ENCODE results near the gene DACT3. TPM values are rescaled to one million over a fixed set of nuclear protein-coding genes. Genes with fewer than 3 reads are reported as not detected.

Gene DACT3
- total RNA-seq, 1 experiment from 2014 or later, result 1.0 TPM

DNA sequence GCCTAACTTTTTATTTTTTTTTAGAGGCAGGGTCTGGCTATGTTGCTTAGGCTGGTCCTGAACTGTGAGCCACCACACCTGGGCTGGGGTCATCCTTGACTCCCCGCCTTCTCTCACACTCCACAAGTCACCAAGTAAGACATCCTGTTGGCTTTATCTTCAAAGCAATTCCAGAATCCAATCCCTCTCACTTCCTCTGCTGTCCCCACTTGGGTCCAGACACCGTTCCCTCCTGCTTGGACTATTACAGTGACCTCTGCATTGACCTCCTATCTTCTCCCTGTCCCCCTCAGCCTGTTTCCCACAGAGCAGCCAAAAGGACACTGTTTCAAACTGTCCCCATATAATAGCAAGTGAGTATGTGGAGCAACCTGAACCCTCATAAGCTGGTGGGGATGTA, 20.3 kb downstream of the DACT3 start:
- BruUV-seq (replicated peaks), result no TSS peak
- H3K27ac ChIP-seq (ENCODE audit: low read length), result no peak overlapping the region
- TF ChIP-seq TCF7L2 (IDR thresholded peaks at IDR 0.05; ENCODE audit: low read depth, low read length) (no peak), SIN3A (IDR thresholded peaks at IDR 0.05; ENCODE audit: borderline replicate concordance, insufficient read depth, low read depth, low read length) (no peak), POLR2AphosphoS5 (IDR thresholded peaks at IDR 0.05; ENCODE audit: low read depth, low read length) (no peak)
- TF ChIP-seq, protein P1, sequence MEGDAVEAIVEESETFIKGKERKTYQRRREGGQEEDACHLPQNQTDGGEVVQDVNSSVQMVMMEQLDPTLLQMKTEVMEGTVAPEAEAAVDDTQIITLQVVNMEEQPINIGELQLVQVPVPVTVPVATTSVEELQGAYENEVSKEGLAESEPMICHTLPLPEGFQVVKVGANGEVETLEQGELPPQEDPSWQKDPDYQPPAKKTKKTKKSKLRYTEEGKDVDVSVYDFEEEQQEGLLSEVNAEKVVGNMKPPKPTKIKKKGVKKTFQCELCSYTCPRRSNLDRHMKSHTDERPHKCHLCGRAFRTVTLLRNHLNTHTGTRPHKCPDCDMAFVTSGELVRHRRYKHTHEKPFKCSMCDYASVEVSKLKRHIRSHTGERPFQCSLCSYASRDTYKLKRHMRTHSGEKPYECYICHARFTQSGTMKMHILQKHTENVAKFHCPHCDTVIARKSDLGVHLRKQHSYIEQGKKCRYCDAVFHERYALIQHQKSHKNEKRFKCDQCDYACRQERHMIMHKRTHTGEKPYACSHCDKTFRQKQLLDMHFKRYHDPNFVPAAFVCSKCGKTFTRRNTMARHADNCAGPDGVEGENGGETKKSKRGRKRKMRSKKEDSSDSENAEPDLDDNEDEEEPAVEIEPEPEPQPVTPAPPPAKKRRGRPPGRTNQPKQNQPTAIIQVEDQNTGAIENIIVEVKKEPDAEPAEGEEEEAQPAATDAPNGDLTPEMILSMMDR (IDR thresholded peaks at IDR 0.05), result no peak
- no peaks in the 10 kb centered on the region for H3K9me3 ChIP-seq (ENCODE audit: control insufficient read depth, insufficient read depth, low read depth, low read length)
- no peak for DNase-seq (ENCODE audit: low read depth, low spot score)
- ChIA-PET CTCF (interaction anchor here (0.7 kb wide), 1 partner anchor 32 kb away, joined by 8 read pairs; no protein-coding TSS in a partner anchor), POLR2A (no interaction called here)
- no peaks in the 10 kb centered on the region for H3K27me3 ChIP-seq (ENCODE audit: control insufficient read depth, insufficient read depth, low read length)
- in situ Hi-C loops (cut with HindIII; ENCODE audit: low pct_unique_long_range_greater_than_20kb, low sequenced_read_pairs), result no loop called here
- intact Hi-C loops (cut with micrococcal nuclease; ENCODE audit: unreplicated experiment), result no loop called here
- no peak for ATAC-seq
- H3K4me3 ChIP-seq (ENCODE audit: low read depth in 2 of 2, low read length in 2 of 2), result no peak overlapping the region
- no peaks in the 10 kb centered on the region for H3K36me3 ChIP-seq (ENCODE audit: control insufficient read depth, insufficient read depth, low read length)
- no peaks in the 10 kb centered on the region; the same call in 1 of the 2 replicates for H3K4me1 ChIP-seq (ENCODE audit: control insufficient read depth, insufficient read depth, low read length)

DNA sequence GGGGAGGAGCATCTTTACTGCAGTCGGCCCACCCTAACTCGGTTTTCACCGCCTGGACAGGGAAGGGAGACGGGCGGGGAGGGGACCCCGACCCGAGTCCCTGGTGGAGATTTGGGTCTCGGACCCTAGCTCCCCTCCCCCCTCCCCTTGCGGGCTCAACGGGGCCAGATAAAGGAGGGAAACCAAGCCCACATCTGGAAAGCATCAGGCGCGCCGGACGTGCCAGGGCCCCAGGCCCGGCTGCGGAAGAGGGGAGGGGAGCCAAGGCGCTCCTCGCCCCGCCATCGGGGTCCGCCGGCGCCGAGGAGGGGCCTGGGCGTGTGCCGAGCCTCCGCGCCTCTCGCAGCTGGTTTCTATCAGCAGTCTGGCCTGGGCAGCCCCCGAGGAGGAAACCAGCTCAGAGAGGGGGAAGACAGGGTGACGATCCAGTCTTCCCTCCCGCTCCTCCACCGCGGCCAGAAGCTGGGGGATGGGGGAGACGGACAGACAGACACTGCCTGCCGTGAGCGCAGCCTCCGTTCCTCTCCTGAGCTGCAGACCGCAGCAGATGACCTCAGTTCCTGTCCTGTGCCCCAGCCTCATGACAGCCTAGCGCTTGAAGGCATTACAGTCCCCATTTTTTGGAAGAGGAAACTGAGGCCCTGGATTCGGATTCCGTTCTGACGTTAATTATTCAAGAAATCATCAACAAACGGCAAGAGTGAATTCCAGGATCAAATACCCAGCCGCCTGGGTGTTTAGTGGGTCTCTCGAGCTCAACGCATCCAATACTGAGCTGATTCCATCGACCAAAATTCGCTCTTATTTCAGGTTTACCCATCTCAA, 21.4 kb downstream of the DACT3 start:
- CTCF ChIA-PET, result interaction anchor here (0.6 kb wide), 1 partner anchor 9 kb away, joined by 3 read pairs; no protein-coding TSS in a partner anchor
- Histone ChIP-seq H3K27ac (ENCODE audit: low read length) (no peak overlapping the region), H3K9me3 (ENCODE audit: control insufficient read depth, insufficient read depth, low read depth, low read length) (no peaks in the 10 kb centered on the region), H3K4me1 (ENCODE audit: control insufficient read depth, insufficient read depth, low read length) (no peaks in the 10 kb centered on the region; the same call in 1 of the 2 replicates), H3K36me3 (ENCODE audit: control insufficient read depth, insufficient read depth, low read length) (no peaks in the 10 kb centered on the region), H3K4me3 (ENCODE audit: low read depth in 2 of 2, low read length in 2 of 2) (peak overlapping the region; percentile 50 to 60), H3K27me3 (ENCODE audit: control insufficient read depth, insufficient read depth, low read length) (no peaks in the 10 kb centered on the region)
- intact Hi-C loops (cut with micrococcal nuclease; ENCODE audit: unreplicated experiment) (no loop called here), in situ Hi-C loops (cut with HindIII; ENCODE audit: low pct_unique_long_range_greater_than_20kb, low sequenced_read_pairs) (no loop called here)
- POLR2A ChIA-PET, result no interaction called here
- no peak for ATAC-seq
- BruUV-seq (replicated peaks), result no TSS peak
- DNase-seq (ENCODE audit: low read depth, low spot score), result no peak
- TF ChIP-seq POLR2AphosphoS5 (IDR thresholded peaks at IDR 0.05; ENCODE audit: low read depth, low read length) (no peak), TCF7L2 (IDR thresholded peaks at IDR 0.05; ENCODE audit: low read depth, low read length) (no peak), SIN3A (IDR thresholded peaks at IDR 0.05; ENCODE audit: borderline replicate concordance, insufficient read depth, low read depth, low read length) (no peak)
- TF ChIP-seq, protein P2, sequence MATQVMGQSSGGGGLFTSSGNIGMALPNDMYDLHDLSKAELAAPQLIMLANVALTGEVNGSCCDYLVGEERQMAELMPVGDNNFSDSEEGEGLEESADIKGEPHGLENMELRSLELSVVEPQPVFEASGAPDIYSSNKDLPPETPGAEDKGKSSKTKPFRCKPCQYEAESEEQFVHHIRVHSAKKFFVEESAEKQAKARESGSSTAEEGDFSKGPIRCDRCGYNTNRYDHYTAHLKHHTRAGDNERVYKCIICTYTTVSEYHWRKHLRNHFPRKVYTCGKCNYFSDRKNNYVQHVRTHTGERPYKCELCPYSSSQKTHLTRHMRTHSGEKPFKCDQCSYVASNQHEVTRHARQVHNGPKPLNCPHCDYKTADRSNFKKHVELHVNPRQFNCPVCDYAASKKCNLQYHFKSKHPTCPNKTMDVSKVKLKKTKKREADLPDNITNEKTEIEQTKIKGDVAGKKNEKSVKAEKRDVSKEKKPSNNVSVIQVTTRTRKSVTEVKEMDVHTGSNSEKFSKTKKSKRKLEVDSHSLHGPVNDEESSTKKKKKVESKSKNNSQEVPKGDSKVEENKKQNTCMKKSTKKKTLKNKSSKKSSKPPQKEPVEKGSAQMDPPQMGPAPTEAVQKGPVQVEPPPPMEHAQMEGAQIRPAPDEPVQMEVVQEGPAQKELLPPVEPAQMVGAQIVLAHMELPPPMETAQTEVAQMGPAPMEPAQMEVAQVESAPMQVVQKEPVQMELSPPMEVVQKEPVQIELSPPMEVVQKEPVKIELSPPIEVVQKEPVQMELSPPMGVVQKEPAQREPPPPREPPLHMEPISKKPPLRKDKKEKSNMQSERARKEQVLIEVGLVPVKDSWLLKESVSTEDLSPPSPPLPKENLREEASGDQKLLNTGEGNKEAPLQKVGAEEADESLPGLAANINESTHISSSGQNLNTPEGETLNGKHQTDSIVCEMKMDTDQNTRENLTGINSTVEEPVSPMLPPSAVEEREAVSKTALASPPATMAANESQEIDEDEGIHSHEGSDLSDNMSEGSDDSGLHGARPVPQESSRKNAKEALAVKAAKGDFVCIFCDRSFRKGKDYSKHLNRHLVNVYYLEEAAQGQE (IDR thresholded peaks at IDR 0.05; ENCODE audit: insufficient read depth in 1 of 2, low read depth in 2 of 2, low read length in 1 of 2), result no peak
- TF ChIP-seq, protein P1 (IDR thresholded peaks at IDR 0.05), result no peak
